DMS53 (cell line): ENCODE data around the gene ANO5.
"Not testable (repeated sequence)": the region's sequence is repeated elsewhere in the genome, so short reads cannot be mapped to it uniquely, and the experiment has no call there.

Source experiments
- DNase-seq: peaks from one replicate; lab custom pipeline; 2025; lab: John Stamatoyannopoulos, UW

The ANO5 gene

DNA sequence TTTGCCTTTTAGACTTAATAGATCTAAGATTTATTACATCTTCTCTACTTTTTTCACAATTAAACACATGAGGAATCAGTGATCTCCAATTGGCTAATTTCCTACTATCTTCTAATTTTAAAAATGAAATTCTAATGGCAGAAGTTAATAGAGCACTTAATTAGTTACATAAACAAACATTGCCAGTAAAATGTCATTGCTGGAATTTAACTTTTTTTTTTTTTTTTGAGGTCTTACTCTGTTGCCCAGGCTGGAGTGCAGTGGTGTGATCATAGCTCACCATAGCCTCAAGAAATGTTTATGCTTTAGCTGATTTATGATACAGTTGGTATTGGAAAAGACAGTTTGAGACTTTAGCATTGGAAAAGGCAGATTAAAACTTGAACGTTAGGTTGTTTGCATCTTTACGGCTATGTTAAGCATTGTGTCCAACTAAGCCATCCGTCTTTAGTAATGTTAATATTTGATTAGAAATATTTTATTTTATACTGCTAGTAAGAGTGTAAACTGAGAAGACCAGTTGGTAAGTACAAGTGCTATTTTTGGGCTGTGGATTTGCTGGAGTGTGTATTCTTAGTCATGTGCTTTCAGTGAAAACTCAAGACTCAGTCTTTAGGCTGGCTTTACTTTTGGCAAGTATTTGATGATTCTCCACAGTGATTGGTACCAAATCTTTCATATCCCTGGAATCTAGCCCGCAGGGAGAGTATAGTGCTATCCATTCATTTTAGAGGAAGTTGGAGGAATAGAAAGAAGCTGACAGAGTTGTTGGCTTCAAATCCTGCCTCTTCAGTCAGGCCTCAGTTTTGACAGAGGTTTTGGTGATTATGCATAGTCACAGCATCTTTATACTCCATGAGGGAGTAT is 4.5 kb downstream of the ANO5 start:
- DNase-seq: peak; percentile 8

DNA sequence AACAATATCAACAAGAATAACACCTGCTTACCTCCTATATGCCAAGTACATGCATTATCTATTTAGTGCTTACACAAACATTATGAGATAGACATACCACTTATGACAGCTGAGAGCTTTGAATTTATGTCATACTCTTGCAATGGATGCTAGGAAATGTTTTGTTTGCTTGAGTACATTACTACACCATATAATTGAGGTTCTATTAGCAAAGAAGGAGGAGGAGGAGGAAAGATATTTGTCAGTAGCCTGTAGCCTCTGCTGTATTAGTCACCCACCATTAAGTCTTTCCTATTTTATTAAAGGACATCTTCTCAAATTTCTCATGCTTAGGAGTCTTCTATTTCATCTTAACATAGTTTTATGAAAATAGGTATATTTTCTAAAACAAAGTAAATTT is 6.4 kb downstream of the ANO5 start:
- DNase-seq: peak; percentile 38

DNA sequence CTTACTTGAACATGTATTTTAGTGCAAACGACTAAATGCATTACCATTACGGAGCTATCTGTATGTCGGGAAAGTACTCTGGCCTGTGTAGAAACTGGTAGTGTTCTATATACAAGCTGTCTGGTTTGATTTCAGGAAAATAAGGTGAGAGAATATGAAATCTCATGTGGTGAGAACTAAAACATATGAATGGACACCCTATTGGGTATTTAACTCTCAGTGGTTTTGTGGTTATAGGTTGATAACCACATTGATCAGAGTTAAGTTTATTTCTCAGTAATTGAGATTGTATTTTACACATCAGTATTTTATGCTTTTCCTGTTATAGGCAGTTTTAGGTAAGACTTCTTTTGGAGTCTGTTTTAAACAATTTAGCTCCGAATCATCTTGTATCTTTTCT is 10.4 kb downstream of the ANO5 start:
- DNase-seq: no peak

DNA sequence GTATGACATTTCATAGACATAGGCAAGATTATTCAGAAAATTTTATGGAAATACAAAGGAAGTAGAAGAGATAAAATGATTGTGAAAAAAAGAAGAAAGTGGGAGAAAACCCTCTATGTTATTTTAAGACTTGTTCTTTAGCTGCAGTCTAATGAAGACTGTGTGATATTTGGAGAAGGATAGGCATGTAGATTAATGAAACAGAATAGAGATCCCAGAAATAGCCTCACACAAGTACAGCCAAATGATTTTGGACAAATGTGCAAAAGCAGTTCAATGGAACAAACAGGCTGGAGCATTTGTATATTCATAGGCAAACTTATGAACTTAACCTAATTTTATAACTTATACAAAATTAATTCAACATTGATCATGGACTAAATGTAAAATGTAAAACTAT is 14.3 kb downstream of the ANO5 start:
- no peak for DNase-seq

DNA sequence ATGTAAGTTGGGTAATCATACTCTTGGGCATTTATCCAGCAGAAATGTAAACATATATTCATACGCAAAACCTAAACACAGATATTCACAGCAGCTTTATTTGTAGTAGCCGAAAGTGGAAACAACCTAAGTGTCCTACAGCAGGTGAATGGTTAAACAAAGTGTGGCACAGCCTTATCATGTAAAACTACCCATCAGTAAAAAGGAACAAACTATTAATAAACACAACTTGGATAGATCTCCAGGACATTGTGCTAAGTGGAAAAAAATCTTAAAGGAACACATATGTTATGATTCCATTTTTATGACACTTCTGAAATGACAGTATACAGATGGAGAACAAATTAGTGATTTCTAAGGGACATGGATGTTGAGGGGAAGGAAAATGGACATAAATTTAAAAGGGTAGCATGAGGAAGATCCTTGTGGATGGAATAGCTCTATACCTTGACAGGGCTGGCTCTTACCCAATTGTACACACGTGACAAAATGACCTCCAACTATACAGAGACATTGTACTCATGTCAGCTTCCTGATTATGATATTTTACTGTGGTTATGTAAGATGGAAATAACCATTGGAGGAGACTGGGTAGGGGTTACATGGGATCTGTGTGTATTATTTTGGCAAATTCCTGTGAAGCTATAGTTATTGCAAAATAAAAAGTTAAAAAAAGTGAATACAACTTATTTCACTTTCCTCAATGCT is 15.4 kb downstream of the ANO5 start:
- DNase-seq: no peak

DNA sequence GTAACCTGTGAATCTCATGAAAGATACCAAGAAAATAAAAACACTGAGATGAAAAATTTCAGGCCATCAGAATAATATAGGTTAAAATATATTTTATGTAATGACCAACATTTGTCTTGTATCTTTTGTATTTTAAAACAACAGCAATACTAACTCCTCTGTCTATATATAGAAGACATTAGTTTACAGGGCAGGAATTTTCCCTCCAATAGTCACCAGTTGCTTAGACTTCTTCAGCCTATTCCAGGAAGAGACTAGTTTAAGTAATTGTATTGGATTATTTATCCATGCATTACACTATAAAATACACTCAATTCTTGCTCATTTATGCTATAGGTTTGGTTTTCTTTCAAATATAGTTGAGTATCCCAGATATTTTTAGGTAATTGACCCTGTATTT is 24.1 kb downstream of the ANO5 start:
- no peak for DNase-seq

DNA sequence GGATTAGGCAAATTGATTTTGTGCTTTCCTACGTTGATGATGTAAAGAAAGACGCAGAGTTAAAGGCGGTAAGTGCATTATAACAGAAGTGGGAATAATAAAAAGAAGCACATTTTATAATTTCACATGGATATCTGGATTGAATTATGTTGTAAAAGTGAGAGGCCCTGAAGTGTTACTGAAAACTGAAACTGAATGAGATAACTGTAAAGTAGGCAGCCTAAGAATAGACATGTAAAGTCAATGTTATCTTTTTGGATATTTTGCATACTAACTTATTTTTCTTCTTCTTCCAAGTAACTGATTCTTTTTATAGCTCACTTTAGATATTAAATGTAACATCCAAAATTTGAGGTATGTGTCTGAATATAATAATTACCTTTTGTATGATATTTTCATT is 28.3 kb downstream of the ANO5 start:
- no peak for DNase-seq

DNA sequence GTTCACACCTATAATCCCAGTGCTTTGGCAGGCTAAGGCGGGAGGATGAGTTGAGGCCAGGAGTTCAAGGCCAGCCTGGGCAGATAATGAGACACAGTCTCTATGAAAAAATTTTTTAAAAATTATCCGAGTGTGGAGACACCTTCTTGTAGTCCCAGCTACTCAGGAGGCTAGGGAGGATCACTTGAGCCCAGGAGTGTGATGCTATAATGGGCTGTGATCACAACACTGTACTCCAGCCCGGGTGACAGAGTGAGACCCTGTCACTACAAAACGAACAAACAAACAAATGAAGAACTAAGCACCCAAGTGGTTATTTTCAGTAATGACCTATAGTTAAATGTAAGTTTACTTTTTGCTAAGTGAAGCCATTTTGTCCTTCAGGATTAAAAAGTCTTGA is 32.3 kb downstream of the ANO5 start:
- no peak for DNase-seq

DNA sequence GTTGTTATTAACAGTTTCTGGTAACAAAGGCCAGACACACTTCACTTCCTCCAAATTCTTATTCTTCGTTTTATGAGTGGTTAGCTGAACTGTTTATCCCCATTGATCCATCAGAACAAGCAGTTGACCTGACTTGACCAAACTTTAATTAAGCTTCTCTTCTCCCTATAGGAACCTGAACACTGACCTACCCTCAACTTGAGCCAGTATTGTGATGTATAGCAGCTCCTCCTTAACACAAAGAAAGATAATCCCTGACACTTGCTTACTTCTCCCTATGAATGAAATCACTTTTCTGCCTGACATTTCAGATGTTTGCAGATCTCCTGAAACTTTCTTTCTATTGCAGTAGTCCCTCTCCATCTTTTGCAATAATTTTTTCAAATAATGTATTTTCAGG is 41.9 kb downstream of the ANO5 start:
- DNase-seq: no peak

DNA sequence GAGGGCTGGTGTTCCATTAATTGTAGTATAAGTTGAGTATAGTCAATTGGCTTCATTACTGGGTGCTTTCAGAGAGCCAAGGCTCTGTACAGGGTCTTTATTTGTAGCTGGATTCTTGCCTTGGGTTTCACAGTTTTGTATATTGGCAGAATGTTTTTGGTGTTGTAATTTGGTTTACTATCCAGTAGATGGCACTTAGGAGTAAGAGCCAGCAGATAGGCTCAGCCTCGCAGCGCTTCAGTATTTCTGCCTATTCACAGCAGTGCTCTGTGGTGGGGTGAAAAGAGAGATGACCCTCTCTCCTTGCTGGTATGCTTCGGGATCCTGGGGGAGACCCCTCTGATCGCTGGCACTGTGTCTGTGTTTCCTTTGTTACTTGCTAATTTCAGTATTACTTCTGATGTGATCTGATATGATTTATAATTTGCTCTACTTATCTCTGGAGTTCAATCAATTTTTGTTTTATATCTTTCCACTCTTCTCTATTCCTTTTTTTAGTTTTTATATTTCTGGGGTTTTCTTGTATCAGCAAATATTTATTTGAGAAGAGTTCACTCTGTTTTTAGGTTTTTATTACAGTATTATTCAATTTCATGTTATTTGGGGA is 52.2 kb downstream of the ANO5 start:
- peak; percentile 74 for DNase-seq

DNA sequence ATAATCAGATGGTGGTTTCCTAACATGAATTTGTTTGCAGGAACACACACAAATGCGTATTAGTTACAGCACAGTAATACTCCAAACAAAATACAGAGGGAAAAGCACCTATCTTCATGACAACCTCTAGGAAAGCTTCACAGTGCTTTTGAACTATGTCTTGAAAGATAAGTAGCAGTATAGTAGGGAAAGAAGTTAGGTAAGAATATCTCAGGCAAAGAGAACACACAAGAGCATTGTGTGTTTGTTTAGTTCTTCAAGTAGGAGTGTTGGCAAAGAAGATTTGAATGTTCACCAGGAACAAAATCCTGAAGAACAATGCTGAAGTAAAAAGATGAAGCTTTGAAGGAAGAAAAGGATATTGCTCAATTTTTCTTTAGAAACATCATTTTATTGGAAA is 54.1 kb downstream of the ANO5 start:
- no peak for DNase-seq

DNA sequence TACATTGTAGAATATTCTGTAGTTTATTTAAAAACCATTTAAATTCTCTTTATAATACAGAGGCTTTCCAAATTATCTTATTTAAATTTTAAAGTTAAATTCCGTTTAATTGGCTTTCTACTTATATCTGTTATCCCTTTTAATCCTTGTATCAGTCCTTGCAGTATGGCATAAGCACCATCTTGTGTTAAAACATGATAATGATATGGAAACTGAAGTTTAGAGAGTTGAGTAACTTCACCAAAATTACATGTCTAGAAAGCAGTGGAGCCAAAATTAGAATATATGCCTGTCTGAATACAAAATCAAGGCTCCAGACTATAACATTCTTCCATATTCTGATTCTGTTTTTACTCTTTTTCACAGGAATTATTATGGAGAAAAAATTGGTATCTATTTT is 57.0 kb downstream of the ANO5 start:
- DNase-seq: no peak

DNA sequence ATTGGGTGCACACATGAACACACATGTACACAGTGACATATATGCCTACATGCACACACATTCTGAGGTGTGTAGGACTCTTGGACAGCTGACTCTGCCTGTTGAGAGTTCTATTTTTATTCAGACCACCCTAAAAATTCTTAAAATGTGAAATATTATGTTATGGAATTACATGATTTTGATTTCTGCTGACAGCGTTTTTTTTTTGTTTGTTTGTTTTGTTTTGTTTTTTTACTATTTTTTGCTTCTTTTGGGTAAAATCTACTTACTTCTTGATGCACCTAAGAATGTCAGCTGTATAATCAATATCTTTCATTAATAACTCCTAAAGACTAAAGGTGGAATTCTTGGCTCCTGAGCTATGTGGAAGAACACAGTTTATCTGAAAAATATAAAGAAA is 64.0 kb downstream of the ANO5 start:
- DNase-seq: no peak

DNA sequence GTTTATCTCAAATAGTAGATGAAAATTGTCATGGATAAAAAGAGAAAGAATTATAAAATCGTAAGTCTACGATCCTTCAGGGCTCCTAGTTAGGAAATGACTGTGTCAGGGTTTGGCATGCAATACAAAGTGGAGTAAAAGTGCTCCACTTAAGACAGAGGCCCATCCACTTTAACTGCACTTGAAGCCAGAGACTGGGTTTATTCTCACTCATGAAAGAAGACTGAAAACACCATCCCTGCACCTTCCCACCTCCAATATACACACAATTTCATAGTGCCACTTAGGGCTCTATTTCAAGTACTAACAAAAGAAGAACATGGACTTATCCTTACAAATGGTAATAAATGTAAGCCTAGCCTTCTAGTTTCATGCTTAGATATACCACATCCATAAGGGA is 70.7 kb downstream of the ANO5 start:
- peak; percentile 22 for DNase-seq

DNA sequence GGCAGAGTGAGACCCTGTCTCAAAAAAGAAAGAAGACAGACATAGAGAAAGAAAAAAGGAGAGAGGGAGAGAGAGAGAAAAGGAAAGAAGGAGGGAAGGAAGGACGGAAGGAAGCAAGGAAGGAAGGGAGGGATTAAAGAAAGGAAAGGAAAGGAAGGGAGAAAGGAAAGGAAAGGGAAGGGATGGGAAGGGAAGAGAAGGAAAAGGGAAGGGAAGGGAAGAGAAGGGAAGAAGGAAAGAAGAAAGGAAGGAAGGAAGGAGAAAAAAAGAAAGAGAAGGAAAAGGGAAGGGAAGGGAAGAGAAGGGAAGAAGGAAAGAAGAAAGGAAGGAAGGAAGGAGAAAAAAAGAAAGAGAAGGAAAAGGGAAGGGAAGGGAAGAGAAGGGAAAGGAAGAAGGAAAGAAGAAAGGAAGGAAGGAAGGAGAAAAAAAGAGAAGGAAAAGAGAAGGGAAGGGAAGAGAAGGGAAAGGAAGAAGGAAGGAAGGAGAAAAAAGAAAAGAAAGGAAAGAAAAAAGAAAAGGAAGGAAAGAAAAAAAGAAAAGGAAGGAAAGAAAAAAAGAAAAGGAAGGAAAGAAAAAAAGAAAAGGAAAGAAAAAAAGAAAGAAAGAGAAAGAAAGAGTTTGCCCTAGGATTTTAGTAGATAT is 76.2 kb downstream of the ANO5 start:
- not testable (repeated sequence) for DNase-seq

DNA sequence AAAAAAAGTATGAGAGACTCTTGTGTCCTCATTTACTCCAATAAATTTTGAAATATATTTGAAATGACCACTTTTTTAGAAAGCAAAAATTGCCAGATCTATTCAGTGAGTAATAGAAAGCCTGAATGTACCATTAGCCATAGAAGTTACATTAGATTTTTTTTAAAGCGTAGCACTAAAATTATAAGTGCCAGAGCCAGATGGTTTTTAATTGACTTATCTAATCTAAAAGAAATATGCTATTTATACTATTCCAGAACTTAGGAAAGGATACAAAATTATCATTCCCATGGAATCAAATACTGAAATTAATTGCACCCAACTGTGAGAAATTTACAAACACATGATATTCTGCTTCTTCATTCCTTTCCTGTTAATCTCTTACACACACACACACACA is 80.9 kb downstream of the ANO5 start:
- DNase-seq: no peak

DNA sequence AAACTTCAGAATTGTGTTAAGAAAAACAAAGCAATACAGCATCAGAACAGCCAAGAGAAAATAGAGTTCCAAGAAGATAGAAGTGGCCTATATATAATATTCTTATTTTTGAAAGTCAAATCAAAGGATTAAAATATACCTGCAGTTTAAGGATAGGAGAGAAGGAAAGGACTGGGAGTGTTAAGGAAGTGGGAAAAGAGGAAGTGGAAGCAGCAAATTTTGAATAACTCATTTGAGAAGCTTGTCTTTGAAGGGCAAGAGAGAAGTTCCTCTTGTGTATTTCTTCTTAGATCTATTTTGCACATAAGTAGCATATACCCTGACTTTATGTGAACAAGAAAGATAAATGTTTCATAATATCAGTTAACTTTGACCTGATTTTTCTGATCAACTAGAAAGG is 82.7 kb downstream of the ANO5 start:
- no peak for DNase-seq

DNA sequence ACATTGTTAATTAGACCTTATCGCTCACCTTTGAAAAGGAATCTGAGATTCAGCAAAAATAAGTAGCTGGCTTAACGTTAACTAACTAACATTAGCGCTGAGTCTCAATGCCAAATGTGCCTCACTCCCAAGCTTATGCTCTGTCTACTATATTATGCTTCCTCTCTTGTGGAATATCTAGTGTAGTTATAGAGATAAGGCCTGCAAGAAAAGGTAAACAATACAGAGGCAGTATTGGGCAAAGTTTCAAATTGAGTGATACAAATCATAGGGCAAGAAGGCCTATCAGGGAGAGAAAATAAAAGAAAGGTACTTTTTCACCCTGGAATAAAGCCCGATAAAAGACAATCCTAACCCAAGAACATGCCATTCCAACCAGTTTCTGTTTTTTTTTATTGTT is 83.7 kb downstream of the ANO5 start:
- no peak for DNase-seq

DNA sequence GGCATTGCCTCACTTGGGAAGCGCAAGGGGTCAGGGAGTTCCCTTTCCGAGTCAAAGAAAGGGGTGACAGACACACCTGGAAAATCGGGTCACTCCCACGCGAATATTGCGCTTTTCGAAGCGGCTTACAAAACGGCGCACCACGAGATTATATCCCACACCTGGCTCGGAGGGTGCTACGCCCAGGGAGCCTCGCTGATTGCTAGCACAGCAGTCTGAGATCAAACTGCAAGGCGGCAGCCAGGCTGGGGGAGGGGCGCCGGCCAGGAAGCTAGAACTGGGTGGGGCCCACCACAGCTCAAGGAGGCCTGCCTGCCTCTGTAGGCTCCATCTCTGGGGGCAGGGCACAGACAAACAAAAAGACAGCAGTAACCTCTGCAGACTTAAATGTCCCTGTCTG is 92.1 kb downstream of the ANO5 start:
- DNase-seq: not testable (repeated sequence)

DNA sequence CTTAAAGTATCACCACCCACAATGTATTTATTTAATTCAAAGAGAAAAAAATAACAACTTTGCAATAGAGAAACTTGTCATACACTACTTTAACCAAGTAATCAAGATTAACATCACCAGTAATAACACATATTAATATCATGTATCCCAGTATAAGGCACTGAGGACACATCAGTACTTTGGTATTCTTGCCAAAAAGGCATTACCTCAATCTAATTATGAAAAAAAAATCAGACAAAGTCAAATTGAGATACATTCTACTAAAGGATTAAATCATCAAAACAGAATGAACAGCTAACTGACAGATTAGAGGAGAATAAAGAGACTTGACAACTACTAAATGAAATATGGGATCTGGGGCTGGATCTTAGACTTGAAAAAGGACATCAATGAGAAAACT is 109.5 kb downstream of the ANO5 start:
- DNase-seq: no peak

DNA sequence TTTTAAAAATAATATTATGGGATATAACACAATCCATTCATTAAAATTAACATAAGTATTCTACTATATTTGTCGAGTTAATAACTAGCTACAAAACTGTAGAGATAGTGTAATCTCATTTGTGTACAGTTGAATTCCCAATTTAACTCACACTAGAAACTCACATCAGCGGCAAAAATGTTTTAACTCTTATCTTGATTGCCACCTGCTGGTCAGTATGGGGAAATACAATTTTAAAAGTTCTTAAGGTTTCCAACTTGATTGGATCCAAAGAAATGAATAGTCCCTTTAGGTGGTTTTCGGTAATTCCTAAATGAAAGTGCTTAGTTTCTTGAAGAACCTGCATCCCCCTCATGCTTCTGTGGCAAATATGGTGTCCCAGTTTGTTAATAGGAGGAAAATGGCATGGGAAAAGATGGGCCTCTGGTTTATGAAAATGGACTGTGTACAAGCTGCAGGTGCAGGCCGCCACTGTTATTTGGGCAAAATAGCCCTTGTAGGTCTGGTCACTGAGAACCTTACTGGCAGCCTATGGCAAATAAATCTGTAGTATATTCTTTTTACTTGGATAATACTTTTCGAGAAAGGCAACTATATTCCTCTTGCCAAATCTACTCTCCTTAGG is 111.6 kb downstream of the ANO5 start:
- DNase-seq: peak; percentile 71

DNA sequence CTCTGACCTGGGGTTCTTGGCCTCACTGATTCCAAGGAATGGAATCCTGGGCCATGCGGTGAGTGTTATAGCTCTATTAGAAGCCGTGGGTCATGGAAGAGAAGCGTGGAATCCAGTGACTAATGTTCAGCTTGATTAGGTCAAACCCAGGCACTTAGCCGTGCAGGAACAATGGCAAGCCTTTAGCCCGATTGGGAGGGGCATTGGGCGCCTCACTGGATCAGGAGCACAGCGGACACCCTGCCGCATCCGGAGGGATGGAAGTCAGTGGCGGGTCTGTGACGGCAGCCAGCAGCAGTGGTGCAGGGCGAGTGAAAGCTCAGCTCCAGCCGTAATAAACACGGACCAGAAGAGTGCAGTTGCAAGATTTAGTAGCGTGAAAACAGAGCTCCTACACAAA is 124.8 kb downstream of the ANO5 start:
- no peak for DNase-seq
